Measurements from ENCODE around the gene SIT1.

The SIT1 gene
- long read RNA-seq: 0 reads

GRCh38 chr9:35650341-35651158 lies at the start of gene SIT1:
Gene SIT1, minus strand, starts transcription at chr9:35650931. Its CDS starts 78 bp downstream, at chr9:35650853.
- TF ChIP-seq REST (IDR thresholded peaks at IDR 0.05; ENCODE audit: insufficient replicate concordance, low read depth) (no peak), CTCF (IDR thresholded peaks at IDR 0.05; ENCODE audit: insufficient read depth, low read length) (no peak), SPI1 (IDR thresholded peaks at IDR 0.05; ENCODE audit: borderline replicate concordance, low read depth) (no peak), GABPA (IDR thresholded peaks at IDR 0.05; ENCODE audit: low read depth) (no peak), POLR2AphosphoS5 (IDR thresholded peaks at IDR 0.05; ENCODE audit: low read depth) (no peak)
- no peaks in the 10 kb centered on the region for H3K27me3 ChIP-seq (ENCODE audit: insufficient read depth, poor library complexity, severe bottlenecking)
- H3K27ac ChIP-seq (replicated peaks): peak within 1 kb of the TSS; percentile 64
- no peak for DNase-seq (ENCODE audit: low read depth in 1 of 2, low spot score in 1 of 2)
- no peak within 1 kb of the TSS for H3K4me3 ChIP-seq (replicated peaks; ENCODE audit: insufficient read depth, low read length)

DNA sequence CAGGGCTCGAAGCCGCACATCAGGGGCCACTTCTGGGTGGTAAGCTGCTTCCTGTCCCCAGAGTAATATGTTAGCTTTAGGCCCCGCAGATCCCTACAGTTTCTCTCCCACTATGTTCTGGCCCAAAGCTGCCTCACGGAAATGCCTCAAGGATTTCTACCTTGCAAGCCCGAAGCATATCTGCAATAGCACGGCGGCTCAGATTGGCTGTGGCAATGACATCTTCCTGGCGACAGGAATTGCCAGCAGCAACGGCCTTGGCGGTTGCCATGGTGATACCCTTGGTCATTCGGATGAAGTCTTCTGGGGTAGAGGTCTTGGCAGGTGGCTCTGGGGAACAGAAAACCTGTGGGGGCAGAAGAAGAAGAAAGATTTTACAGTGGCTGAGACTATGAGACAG lies 49.3 kb upstream of the SIT1 start:
- Histone ChIP-seq H3K27me3 (ENCODE audit: insufficient read depth, poor library complexity, severe bottlenecking) (no peaks in the 10 kb centered on the region), H3K4me3 (replicated peaks; ENCODE audit: insufficient read depth, low read length) (no peak overlapping the region), H3K27ac (replicated peaks) (no peak overlapping the region)
- DNase-seq (ENCODE audit: low read depth in 1 of 2, low spot score in 1 of 2): no peak
- no peak for TF ChIP-seq POLR2AphosphoS5 (IDR thresholded peaks at IDR 0.05; ENCODE audit: low read depth)
- TF ChIP-seq CTCF (IDR thresholded peaks at IDR 0.05; ENCODE audit: insufficient read depth, low read length): no peak
- no peak for TF ChIP-seq REST (IDR thresholded peaks at IDR 0.05; ENCODE audit: insufficient replicate concordance, low read depth)
- TF ChIP-seq SPI1 (IDR thresholded peaks at IDR 0.05; ENCODE audit: borderline replicate concordance, low read depth): no peak
- no peak for TF ChIP-seq GABPA (IDR thresholded peaks at IDR 0.05; ENCODE audit: low read depth)

DNA sequence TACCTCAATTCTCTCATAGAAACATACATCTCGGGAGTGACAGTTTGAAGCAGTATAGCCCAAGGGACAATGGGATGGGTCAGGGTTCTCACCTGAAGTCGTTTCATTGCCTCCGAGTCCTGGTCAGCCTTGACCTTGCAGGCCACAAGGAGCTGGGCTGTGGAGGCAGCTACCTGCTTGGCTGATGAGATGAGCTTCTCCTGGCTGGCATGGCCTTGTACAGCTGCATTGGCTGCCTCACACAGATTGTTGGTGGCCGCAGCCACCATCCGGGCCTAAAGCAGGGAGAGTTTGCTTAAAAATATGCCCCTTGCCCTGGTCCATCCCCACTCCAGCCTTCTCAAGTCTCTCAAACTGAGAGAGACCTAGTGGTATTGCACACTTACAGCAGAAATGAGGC lies 47.5 kb upstream of the SIT1 start:
- H3K27me3 ChIP-seq (ENCODE audit: insufficient read depth, poor library complexity, severe bottlenecking): no peaks in the 10 kb centered on the region
- no peak overlapping the region for H3K27ac ChIP-seq (replicated peaks)
- no peak for DNase-seq (ENCODE audit: low read depth in 1 of 2, low spot score in 1 of 2)
- TF ChIP-seq SPI1 (IDR thresholded peaks at IDR 0.05; ENCODE audit: borderline replicate concordance, low read depth): no peak
- TF ChIP-seq REST (IDR thresholded peaks at IDR 0.05; ENCODE audit: insufficient replicate concordance, low read depth): no peak
- no peak for TF ChIP-seq CTCF (IDR thresholded peaks at IDR 0.05; ENCODE audit: insufficient read depth, low read length)
- TF ChIP-seq GABPA (IDR thresholded peaks at IDR 0.05; ENCODE audit: low read depth): no peak
- no peak for TF ChIP-seq POLR2AphosphoS5 (IDR thresholded peaks at IDR 0.05; ENCODE audit: low read depth)
- H3K4me3 ChIP-seq (replicated peaks; ENCODE audit: insufficient read depth, low read length): no peak overlapping the region
